ENCODE measurements around the gene EFCAB11.
A peak's percentile ranks its signal among the peaks of the same experiment; 100 is the strongest.

DNA sequence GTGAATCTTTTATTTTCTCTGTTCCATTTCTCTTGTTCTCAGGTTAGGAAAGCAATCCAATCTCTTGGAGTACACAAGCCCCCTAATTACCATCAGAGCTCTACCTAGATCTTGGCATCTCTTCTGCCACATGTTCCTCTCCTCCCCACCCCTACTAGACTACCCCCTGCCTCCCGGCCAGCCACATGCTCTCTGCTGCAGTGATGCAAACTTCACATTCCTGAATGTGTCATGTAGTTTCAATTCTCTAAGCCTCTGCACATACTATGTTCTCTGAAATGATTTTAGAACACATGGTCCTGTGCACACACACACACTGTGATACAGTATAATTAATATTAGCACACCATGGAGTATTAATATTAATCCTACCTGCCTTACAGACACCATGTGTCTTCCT is 104.6 kb downstream of the EFCAB11 start:
- TF ChIP-seq, protein P1, sequence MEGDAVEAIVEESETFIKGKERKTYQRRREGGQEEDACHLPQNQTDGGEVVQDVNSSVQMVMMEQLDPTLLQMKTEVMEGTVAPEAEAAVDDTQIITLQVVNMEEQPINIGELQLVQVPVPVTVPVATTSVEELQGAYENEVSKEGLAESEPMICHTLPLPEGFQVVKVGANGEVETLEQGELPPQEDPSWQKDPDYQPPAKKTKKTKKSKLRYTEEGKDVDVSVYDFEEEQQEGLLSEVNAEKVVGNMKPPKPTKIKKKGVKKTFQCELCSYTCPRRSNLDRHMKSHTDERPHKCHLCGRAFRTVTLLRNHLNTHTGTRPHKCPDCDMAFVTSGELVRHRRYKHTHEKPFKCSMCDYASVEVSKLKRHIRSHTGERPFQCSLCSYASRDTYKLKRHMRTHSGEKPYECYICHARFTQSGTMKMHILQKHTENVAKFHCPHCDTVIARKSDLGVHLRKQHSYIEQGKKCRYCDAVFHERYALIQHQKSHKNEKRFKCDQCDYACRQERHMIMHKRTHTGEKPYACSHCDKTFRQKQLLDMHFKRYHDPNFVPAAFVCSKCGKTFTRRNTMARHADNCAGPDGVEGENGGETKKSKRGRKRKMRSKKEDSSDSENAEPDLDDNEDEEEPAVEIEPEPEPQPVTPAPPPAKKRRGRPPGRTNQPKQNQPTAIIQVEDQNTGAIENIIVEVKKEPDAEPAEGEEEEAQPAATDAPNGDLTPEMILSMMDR (conservative IDR thresholded peaks at IDR 0.05; ENCODE audit: low read depth, low read length): no peak
- TF ChIP-seq POLR2A (IDR thresholded peaks at IDR 0.05; ENCODE audit: low read depth, low read length) (no peak), RFX5 (IDR thresholded peaks at IDR 0.05; ENCODE audit: low read depth, low read length) (no peak), FOS (IDR thresholded peaks at IDR 0.05; ENCODE audit: low read depth, low read length) (peak; percentile 45; the same call in 1 of the 2 replicates), RCOR1 (IDR thresholded peaks at IDR 0.05; ENCODE audit: insufficient replicate concordance, low read length) (peak; percentile 10), SMC3 (IDR thresholded peaks at IDR 0.05; ENCODE audit: low read depth, low read length) (no peak)
- TF ChIP-seq, protein P2, sequence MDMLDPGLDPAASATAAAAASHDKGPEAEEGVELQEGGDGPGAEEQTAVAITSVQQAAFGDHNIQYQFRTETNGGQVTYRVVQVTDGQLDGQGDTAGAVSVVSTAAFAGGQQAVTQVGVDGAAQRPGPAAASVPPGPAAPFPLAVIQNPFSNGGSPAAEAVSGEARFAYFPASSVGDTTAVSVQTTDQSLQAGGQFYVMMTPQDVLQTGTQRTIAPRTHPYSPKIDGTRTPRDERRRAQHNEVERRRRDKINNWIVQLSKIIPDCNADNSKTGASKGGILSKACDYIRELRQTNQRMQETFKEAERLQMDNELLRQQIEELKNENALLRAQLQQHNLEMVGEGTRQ (IDR thresholded peaks at IDR 0.05; ENCODE audit: low read depth, low read length): peak; percentile 42; the same call in 1 of the 2 replicates
